Activated naive CD8-positive, alpha-beta T cell treated with anti-CD3 and anti-CD28 coated beads, Interleukin-2, amount 10 ng/mL, durations not matched to agents 7 days and 5 days (primary cell): Measurements from ENCODE around the gene TMEM198. TPM values are rescaled to one million over a fixed set of nuclear protein-coding genes. Genes with fewer than 3 reads are reported as not detected.
A peak's percentile ranks its signal among the peaks of the same experiment; 100 is the strongest.

Experiments used
- ATAC-seq: fragments of 150-1000 bp; cut with Tn5 transposase; one replicate; pipeline ENCODE4 v1.10.0; 2021; ENCODE audit warnings: low read depth, moderate library complexity
- POLR2A ChIA-PET: fragments of 350-600 bp; sonication (Branson Sonifier 250); formaldehyde crosslinking; loops from one replicate; lab custom pipeline; 2021; ENCODE audit warnings: antibody characterized with exemption; lab: Charles Lee
- DNase-seq: peaks from one replicate; pipeline ENCODE4 v3.0.0; 2021
- H3K27ac Mint-ChIP-seq: one replicate; pipeline ENCODE4 v1.8.0; 2022; ENCODE audit warnings: mild to moderate bottlenecking, mixed read lengths
- H3K27me3 Mint-ChIP-seq: one replicate; pipeline ENCODE4 v1.8.0; 2022; ENCODE audit warnings: mild to moderate bottlenecking, moderate library complexity, mixed read lengths
- H3K36me3 Mint-ChIP-seq: one replicate; pipeline ENCODE4 v1.8.0; 2021; ENCODE audit warnings: mild to moderate bottlenecking, mixed read lengths
- H3K4me1 Mint-ChIP-seq: one replicate; pipeline ENCODE4 v1.8.0; 2021; ENCODE audit warnings: mixed read lengths
- H3K4me3 Mint-ChIP-seq: one replicate; pipeline ENCODE4 v1.8.0; 2022; ENCODE audit warnings: mild to moderate bottlenecking, moderate library complexity, mixed read lengths
- H3K9me3 Mint-ChIP-seq: one replicate; pipeline ENCODE4 v1.8.0; 2021; ENCODE audit warnings: mixed read lengths
- total RNA-seq, 2 experiments: library from RNA; stranded (reverse); gene quantifications; one replicate each; pipeline ENCODE4 v1.2.3, GENCODE V29; 2021

The TMEM198 gene
- total RNA-seq, 2 experiments from 2014 or later, result 0.85 to 1.1 TPM

GRCh38 chr2:219512524-219513216, 31.2 kb upstream of the TMEM198 start:
- H3K27me3 Mint-ChIP-seq, result peaks cover 70% of the 10 kb centered on the region
- H3K9me3 Mint-ChIP-seq, result no peaks in the 10 kb centered on the region
- DNase-seq (no peak), ATAC-seq (no peak)
- H3K4me1 Mint-ChIP-seq, result peaks cover 11% of the 10 kb centered on the region
- peaks cover 1% of the 10 kb centered on the region for H3K36me3 Mint-ChIP-seq
- no peak overlapping the region for H3K27ac Mint-ChIP-seq
- no peak overlapping the region for H3K4me3 Mint-ChIP-seq
- POLR2A ChIA-PET, result no interaction called here

DNA sequence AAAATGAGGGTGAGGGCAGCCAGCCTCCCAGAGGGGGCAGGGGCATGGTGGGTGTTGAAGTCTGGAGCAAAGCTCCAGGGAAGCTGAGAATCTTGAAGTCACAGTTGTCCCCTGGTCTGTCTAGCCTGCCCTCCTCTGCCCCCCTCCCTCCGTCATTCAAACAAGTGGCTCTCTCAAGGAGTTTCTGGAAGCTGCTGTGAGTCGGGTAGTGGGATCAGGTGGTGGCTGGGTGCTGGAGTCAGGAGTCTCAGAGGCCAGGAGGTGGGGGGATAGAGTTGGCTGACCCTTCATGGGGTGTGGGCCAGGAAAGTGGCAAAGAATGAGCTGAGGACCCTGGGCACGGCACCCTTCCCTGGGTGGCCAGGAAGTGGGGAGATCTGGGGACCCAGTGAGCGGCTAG, 30.0 kb upstream of the TMEM198 start:
- DNase-seq (no peak), ATAC-seq (no peak)
- peaks cover 74% of the 10 kb centered on the region for H3K27me3 Mint-ChIP-seq
- H3K27ac Mint-ChIP-seq, result no peak overlapping the region
- H3K36me3 Mint-ChIP-seq, result peaks cover 1% of the 10 kb centered on the region
- POLR2A ChIA-PET, result no interaction called here
- no peaks in the 10 kb centered on the region for H3K9me3 Mint-ChIP-seq
- no peak overlapping the region for H3K4me3 Mint-ChIP-seq
- peaks cover 11% of the 10 kb centered on the region for H3K4me1 Mint-ChIP-seq

GRCh38 chr2:219514196-219514761, 29.5 kb upstream of the TMEM198 start, which contains the start of gene ASIC4:
TSS of gene ASIC4 (plus strand) at chr2:219514482. CDS start at chr2:219514725, 243 bp downstream.
- ATAC-seq, result peak; percentile 24
- no peak within 1 kb of the TSS for H3K4me3 Mint-ChIP-seq

GRCh38 chr2:219514836-219515235, 29.0 kb upstream of the TMEM198 start:
- POLR2A ChIA-PET, result no interaction called here
- ATAC-seq (no peak), DNase-seq (no peak)
- Mint-ChIP-seq H3K9me3 (no peaks in the 10 kb centered on the region), H3K27me3 (peaks cover 72% of the 10 kb centered on the region), H3K27ac (no peak overlapping the region), H3K4me3 (no peak overlapping the region), H3K36me3 (no peaks in the 10 kb centered on the region), H3K4me1 (peaks cover 8% of the 10 kb centered on the region)

More at GRCh38 chr2:219514196-219514761, 29.5 kb upstream of the TMEM198 start, which contains the start of gene ASIC4:
- no peak for DNase-seq
- H3K4me1 Mint-ChIP-seq, result peaks cover 11% of the 10 kb centered on the region
- H3K27me3 Mint-ChIP-seq, result peaks cover 76% of the 10 kb centered on the region
- POLR2A ChIA-PET, result no interaction called here
- H3K27ac Mint-ChIP-seq, result no peak within 1 kb of the TSS
- H3K36me3 Mint-ChIP-seq, result peaks cover 1% of the 10 kb centered on the region
- no peaks in the 10 kb centered on the region for H3K9me3 Mint-ChIP-seq

DNA sequence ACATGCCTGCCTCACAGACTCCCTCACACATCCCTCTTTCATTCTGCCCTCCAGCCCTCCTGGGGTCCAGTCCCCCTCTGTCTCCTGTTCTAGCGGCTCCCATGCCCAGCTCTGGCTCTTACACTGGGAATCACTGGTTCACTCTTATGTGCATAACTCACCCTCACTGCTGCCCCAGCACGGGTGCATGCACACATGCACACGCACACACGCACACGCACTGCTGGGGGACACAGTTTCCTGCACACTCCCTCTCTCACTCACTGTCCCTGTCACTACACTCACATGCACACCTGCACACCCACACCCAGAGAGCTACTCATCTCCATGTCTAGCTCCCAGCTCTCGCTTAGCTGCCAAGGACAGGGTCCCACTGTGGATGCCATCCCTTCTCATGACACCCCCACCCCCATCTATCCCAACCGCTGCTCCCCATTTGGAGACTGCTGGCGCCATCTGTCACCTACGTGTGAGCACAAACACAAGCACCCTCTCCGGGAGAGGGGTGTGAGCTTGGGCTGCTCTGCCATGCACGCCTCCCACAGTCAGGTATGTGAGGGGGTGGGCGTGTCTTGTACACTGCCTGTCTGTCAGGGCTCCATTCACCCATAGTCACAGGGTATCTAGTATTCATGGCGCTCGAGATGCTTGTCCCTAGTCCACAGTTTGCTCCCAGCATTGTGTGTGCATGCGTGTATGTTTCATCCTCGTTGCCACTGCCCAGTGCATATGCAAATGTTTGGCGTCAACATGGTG, 27.8 kb upstream of the TMEM198 start:
- ATAC-seq (no peak), DNase-seq (no peak)
- Mint-ChIP-seq H3K27ac (no peak overlapping the region), H3K9me3 (no peaks in the 10 kb centered on the region), H3K4me1 (peaks cover 6% of the 10 kb centered on the region), H3K27me3 (peaks cover 71% of the 10 kb centered on the region), H3K36me3 (no peaks in the 10 kb centered on the region), H3K4me3 (no peak overlapping the region)
- POLR2A ChIA-PET, result no interaction called here

GRCh38 chr2:219516888-219517287, 26.9 kb upstream of the TMEM198 start:
- Mint-ChIP-seq H3K36me3 (no peaks in the 10 kb centered on the region), H3K4me1 (peaks cover 6% of the 10 kb centered on the region), H3K4me3 (no peak overlapping the region), H3K27me3 (peaks cover 72% of the 10 kb centered on the region), H3K27ac (no peak overlapping the region), H3K9me3 (no peaks in the 10 kb centered on the region)
- POLR2A ChIA-PET, result no interaction called here
- no peak for DNase-seq
- no peak for ATAC-seq

DNA sequence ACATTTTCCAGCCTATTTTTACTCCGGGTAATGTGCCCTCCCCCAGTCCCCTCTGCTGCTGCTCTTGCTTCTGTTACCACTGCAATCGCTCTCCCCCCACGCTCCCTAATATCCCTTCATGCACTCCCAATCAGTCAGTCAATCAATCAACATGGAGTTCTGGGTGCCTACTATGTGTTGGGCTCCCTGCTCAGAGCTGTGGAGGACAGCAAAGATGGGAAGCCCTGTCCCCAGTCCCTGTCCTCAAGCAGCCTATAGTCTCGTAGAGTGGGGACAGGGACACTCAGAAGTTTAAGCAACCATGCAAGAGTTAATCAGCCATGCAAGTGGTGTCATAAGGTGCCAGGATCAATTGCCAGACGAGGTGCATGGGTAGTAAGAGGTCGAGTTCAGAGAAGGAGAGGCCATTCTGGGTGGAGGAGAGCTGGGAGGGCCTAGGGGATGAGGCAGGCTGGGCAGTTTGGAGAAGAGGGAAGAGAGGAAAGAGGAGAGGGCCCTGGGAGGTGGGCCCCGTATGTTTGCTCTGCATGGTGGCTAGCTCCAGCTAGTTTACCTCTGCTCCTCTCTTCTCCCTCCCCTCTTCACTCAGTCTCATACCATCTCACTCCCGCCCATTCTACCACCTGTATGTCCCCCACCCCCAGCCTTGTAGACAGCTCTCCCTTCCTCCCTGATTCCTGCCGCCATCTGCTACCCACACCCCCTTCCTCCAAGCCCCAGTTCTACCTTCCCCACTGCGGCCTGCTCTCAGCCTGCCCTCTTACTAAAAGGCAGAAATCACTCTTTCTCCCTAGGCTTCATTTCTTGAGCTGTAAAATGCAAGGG, 25.7 kb upstream of the TMEM198 start:
- Mint-ChIP-seq H3K27ac (no peak overlapping the region), H3K27me3 (peaks cover 67% of the 10 kb centered on the region), H3K4me1 (peaks cover 4% of the 10 kb centered on the region), H3K9me3 (no peaks in the 10 kb centered on the region), H3K36me3 (no peaks in the 10 kb centered on the region), H3K4me3 (no peak overlapping the region)
- DNase-seq (no peak), ATAC-seq (no peak)
- POLR2A ChIA-PET, result no interaction called here

DNA sequence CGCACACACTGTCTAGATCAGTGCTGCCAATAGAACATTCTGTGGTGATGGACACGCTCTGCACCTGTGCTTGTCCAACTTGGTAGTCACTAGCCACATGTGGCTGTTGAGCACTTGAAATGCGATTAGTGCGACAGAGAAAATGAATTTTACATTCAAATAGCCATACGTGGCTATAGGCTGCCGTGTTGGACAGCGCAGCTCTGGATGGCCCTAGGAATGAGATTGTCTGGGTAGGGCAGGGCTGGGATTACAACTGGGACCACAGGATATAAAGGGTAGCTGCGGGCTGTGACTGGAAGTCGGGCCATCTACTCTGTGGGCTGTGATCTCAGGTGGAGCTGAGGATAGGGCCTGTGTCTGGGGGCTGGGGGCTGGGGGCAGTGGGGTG, 24.3 kb upstream of the TMEM198 start:
- no peak for ATAC-seq
- Mint-ChIP-seq H3K4me1 (no peaks in the 10 kb centered on the region), H3K4me3 (no peak overlapping the region), H3K27ac (no peak overlapping the region), H3K27me3 (peaks cover 69% of the 10 kb centered on the region), H3K36me3 (no peaks in the 10 kb centered on the region), H3K9me3 (no peaks in the 10 kb centered on the region)
- no peak for DNase-seq
- POLR2A ChIA-PET, result interaction anchor here (0.9 kb wide), 1 partner anchor 21 kb away, joined by 3 read pairs; the partner anchor contains the start of gene GMPPA

DNA sequence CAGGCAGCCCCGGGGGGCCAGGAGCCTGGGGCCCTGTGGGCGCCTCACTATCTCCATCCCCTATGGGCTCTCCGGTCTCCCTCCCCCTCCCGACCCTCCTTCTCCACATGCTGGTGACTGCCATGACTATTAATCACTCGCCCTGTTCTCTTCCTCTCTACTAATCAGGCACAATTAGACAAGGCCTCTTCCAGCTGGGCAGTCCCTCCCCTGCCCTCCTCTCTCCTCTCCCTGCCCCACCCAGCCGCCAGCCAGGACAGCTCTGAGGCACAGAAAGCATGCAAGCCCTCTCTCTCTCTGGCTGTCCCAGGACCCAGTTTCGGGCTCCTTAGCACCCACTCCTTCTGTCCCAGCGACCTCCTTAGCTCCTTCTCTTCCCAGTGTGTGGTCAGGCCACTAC, 23.7 kb upstream of the TMEM198 start:
- ATAC-seq, result no peak

GRCh38 chr2:219521066-219521880, 22.6 kb upstream of the TMEM198 start:
- no peaks in the 10 kb centered on the region for H3K36me3 Mint-ChIP-seq
- H3K4me3 Mint-ChIP-seq, result no peak overlapping the region
- ATAC-seq (peak; percentile 28), DNase-seq (no peak)
- H3K27ac Mint-ChIP-seq, result no peak overlapping the region
- no peaks in the 10 kb centered on the region for H3K4me1 Mint-ChIP-seq
- POLR2A ChIA-PET, result interaction anchor here (1.1 kb wide), 1 partner anchor 15 kb away, joined by 3 read pairs; no protein-coding TSS in a partner anchor
- no peaks in the 10 kb centered on the region for H3K9me3 Mint-ChIP-seq
- peaks cover 75% of the 10 kb centered on the region for H3K27me3 Mint-ChIP-seq

More for the DNA sequence above, 23.7 kb upstream of the TMEM198 start:
- H3K36me3 Mint-ChIP-seq, result no peaks in the 10 kb centered on the region
- no peak overlapping the region for H3K4me3 Mint-ChIP-seq
- H3K27me3 Mint-ChIP-seq, result peaks cover 73% of the 10 kb centered on the region
- H3K4me1 Mint-ChIP-seq, result no peaks in the 10 kb centered on the region
- no peaks in the 10 kb centered on the region for H3K9me3 Mint-ChIP-seq
- POLR2A ChIA-PET, result interaction anchor here (0.9 to 1.1 kb wide), 2 partner anchors 14 to 22 kb away, joined by 3 read pairs; partner anchors contain the start of gene GMPPA
- H3K27ac Mint-ChIP-seq, result no peak overlapping the region
- no peak for DNase-seq

- Mint-ChIP-seq H3K4me1 (no peaks in the 10 kb centered on the region), H3K4me3 (no peak overlapping the region), H3K36me3 (no peaks in the 10 kb centered on the region), H3K27ac (no peak overlapping the region), H3K27me3 (peaks cover 73% of the 10 kb centered on the region), H3K9me3 (no peaks in the 10 kb centered on the region)
- POLR2A ChIA-PET, result no interaction called here
- no peak for DNase-seq
- ATAC-seq, result no peak
Observed at GRCh38 chr2:219522111-219523030, 21.5 kb upstream of the TMEM198 start.
